ENCODE data around the gene SERPINE2. TPM values are rescaled to one million over a fixed set of nuclear protein-coding genes. Genes with fewer than 3 reads are reported as not detected.

SERPINE2 gene
- total and polyA plus RNA-seq, 2 experiments from 2014 or later, result 1,864 to 5,355 TPM

DNA sequence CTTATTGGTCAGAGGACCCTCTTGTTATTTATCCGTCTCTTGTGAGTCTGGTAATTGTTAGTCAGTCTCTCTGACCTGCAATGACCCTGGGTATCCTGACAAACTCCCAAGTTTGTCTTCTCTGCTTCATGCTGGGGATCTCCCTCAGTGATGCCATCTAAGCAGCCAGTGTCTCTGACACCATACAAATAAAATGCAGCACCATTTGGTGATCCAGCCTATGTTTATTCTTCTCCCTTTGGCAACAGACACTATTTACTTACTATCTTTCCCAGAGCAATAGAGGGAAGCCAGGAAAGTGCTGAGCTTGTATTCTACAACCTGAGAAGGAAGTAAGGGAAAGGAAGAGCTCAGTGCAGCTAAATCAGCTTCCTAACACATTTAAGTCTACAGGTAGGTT, 15.9 kb downstream of the SERPINE2 start:
- Histone ChIP-seq H3K79me2 (ENCODE audit: insufficient read depth) (peaks cover 96% of the 10 kb centered on the region), H3K27ac (peak overlapping the region; percentile 86)
- in situ Hi-C loops (cut with MboI), result no loop called here

DNA sequence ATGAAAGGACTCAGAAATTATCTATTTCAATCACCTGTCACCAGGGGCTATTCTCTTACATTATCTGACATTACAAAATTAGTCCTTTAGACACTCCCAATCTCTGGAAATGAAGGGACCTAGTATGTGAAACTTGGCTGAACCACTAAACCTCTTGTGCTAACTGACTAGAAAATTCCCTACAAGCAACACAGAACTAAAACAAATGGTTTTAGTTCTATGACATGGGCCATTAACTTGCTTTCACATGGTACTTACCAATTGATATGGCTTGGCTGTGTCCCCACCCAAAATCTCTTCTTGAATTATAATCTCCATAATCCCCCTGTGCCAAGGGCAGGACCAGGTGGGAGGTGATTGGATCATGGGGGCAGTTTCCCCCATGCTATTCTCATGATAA, 16.6 kb downstream of the SERPINE2 start:
- Histone ChIP-seq H3F3A (ENCODE audit: insufficient read depth) (peaks cover 89% of the 10 kb centered on the region), H3K4me1 (ENCODE audit: insufficient read depth) (peaks cover 36% of the 10 kb centered on the region), H3K9ac (no peak overlapping the region), H2AFZ (no peak overlapping the region), H3K4me2 (ENCODE audit: unreplicated experiment) (no peak overlapping the region), H4K20me1 (ENCODE audit: insufficient read depth) (peaks cover 22% of the 10 kb centered on the region; the same call in 1 of the 2 replicates), H3K27ac (peak overlapping the region; percentile 86), H3K27me3 (replicated peaks; ENCODE audit: insufficient read depth) (no peaks in the 10 kb centered on the region), H3K79me2 (ENCODE audit: insufficient read depth) (peaks cover 96% of the 10 kb centered on the region), H3K9me3 (ENCODE audit: low read depth) (no peaks in the 10 kb centered on the region), H3K36me3 (ENCODE audit: low read depth) (peaks cover 35% of the 10 kb centered on the region), H3K9me2 (ENCODE audit: insufficient read depth) (no peaks in the 10 kb centered on the region), H3K4me3 (no peak overlapping the region)
- in situ Hi-C loops (cut with MboI), result no loop called here
- TF ChIP-seq EZH2phosphoT487 (IDR thresholded peaks at IDR 0.05; ENCODE audit: insufficient read depth, low read depth), result no peak
- TF ChIP-seq EZH2 (IDR thresholded peaks at IDR 0.05; ENCODE audit: insufficient read depth, poor library complexity, severe bottlenecking), result no peak
- no peak for DNase-seq

More for the DNA sequence above, 15.9 kb downstream of the SERPINE2 start:
- peaks cover 29% of the 10 kb centered on the region for H3K4me1 ChIP-seq (ENCODE audit: insufficient read depth)
- no peaks in the 10 kb centered on the region for H3K9me2 ChIP-seq (ENCODE audit: insufficient read depth)
- no peak overlapping the region for H2AFZ ChIP-seq
- DNase-seq, result peak; percentile 82
- H3K9ac ChIP-seq, result peak overlapping the region; percentile 34
- H3K4me3 ChIP-seq, result no peak overlapping the region
- peaks cover 29% of the 10 kb centered on the region; the same call in 1 of the 2 replicates for H4K20me1 ChIP-seq (ENCODE audit: insufficient read depth)
- no peaks in the 10 kb centered on the region for H3K9me3 ChIP-seq (ENCODE audit: low read depth)
- TF ChIP-seq EZH2phosphoT487 (IDR thresholded peaks at IDR 0.05; ENCODE audit: insufficient read depth, low read depth) (no peak), EZH2 (IDR thresholded peaks at IDR 0.05; ENCODE audit: insufficient read depth, poor library complexity, severe bottlenecking) (no peak)
- H3F3A ChIP-seq (ENCODE audit: insufficient read depth), result peaks cover 89% of the 10 kb centered on the region
- H3K4me2 ChIP-seq (ENCODE audit: unreplicated experiment), result no peak overlapping the region
- WGBS, 2 experiments (ENCODE audit: low coverage in 1 of 2, low lambda C conversion rate in 2 of 2, missing lambda C conversion rate in 2 of 2), result 33 to 39% methylated on average over 1 of the region's 1 CpG
- H3K36me3 ChIP-seq (ENCODE audit: low read depth), result peaks cover 32% of the 10 kb centered on the region
- H3K27me3 ChIP-seq (replicated peaks; ENCODE audit: insufficient read depth), result no peaks in the 10 kb centered on the region

DNA sequence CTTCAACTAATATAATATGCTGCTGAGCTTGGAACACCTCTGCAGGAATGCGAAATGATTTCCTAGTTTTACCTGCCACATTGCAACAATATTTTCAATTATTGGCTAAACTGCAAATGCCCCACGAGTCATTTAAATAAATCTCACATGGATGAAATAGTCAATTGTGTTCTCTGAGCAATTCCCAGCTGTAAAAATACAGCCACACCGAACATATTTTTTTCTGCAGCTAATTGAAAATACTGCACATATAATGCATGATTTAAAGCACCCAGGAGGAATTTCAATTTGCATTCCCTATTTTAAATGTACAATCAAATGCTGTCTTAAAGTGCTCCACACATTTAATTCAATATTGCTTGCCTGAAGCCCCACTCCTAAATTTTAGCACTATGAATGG, 18.6 kb downstream of the SERPINE2 start:
- Histone ChIP-seq H3K79me2 (ENCODE audit: insufficient read depth) (peaks cover 96% of the 10 kb centered on the region), H4K20me1 (ENCODE audit: insufficient read depth) (peaks cover 13% of the 10 kb centered on the region; the same call in 1 of the 2 replicates), H3K36me3 (ENCODE audit: low read depth) (peaks cover 44% of the 10 kb centered on the region), H3K4me3 (no peak overlapping the region), H3K4me2 (ENCODE audit: unreplicated experiment) (no peak overlapping the region), H3K9me2 (ENCODE audit: insufficient read depth) (no peaks in the 10 kb centered on the region), H3K27ac (peak overlapping the region; percentile 17; the same call in 1 of the 2 replicates), H3K9me3 (ENCODE audit: low read depth) (no peaks in the 10 kb centered on the region), H3F3A (ENCODE audit: insufficient read depth) (peaks cover 84% of the 10 kb centered on the region), H2AFZ (no peak overlapping the region), H3K9ac (no peak overlapping the region), H3K27me3 (replicated peaks; ENCODE audit: insufficient read depth) (no peaks in the 10 kb centered on the region), H3K4me1 (ENCODE audit: insufficient read depth) (peaks cover 34% of the 10 kb centered on the region)
- TF ChIP-seq EZH2phosphoT487 (IDR thresholded peaks at IDR 0.05; ENCODE audit: insufficient read depth, low read depth) (no peak), EZH2 (IDR thresholded peaks at IDR 0.05; ENCODE audit: insufficient read depth, poor library complexity, severe bottlenecking) (no peak)
- 75 to 80% methylated on average over 3 of the region's 3 CpGs for WGBS, 2 experiments (ENCODE audit: low coverage in 1 of 2, low lambda C conversion rate in 2 of 2, missing lambda C conversion rate in 2 of 2)
- DNase-seq, result no peak
- in situ Hi-C loops (cut with MboI), result no loop called here

GRCh38 chr2:224017957-224018356, 21.1 kb downstream of the SERPINE2 start:
- TF ChIP-seq EZH2phosphoT487 (IDR thresholded peaks at IDR 0.05; ENCODE audit: insufficient read depth, low read depth) (no peak), EZH2 (IDR thresholded peaks at IDR 0.05; ENCODE audit: insufficient read depth, poor library complexity, severe bottlenecking) (no peak)
- H3K9me3 ChIP-seq (ENCODE audit: low read depth), result no peaks in the 10 kb centered on the region
- peaks cover 96% of the 10 kb centered on the region for H3K79me2 ChIP-seq (ENCODE audit: insufficient read depth)
- H3K9me2 ChIP-seq (ENCODE audit: insufficient read depth), result no peaks in the 10 kb centered on the region
- peak overlapping the region; percentile 59 for H3K27ac ChIP-seq
- in situ Hi-C loops (cut with MboI), result no loop called here
- no peaks in the 10 kb centered on the region for H3K27me3 ChIP-seq (replicated peaks; ENCODE audit: insufficient read depth)
- peaks cover 16% of the 10 kb centered on the region for H3K4me1 ChIP-seq (ENCODE audit: insufficient read depth)
- peak overlapping the region; percentile 1; the same call in 1 of the 2 replicates for H3K9ac ChIP-seq
- 20 to 31% methylated on average over 4 of the region's 4 CpGs for WGBS, 2 experiments (ENCODE audit: low coverage in 1 of 2, low lambda C conversion rate in 2 of 2, missing lambda C conversion rate in 2 of 2)
- peaks cover 11% of the 10 kb centered on the region; the same call in 1 of the 2 replicates for H4K20me1 ChIP-seq (ENCODE audit: insufficient read depth)
- H3K36me3 ChIP-seq (ENCODE audit: low read depth), result peaks cover 48% of the 10 kb centered on the region
- no peak overlapping the region for H3K4me2 ChIP-seq (ENCODE audit: unreplicated experiment)
- peak; percentile 35 for DNase-seq
- no peak overlapping the region for H2AFZ ChIP-seq
- no peak overlapping the region for H3K4me3 ChIP-seq
- peaks cover 81% of the 10 kb centered on the region for H3F3A ChIP-seq (ENCODE audit: insufficient read depth)

All from GM23248 (cell line).